Skeletal muscle tissue (tissue), 4 donors: ENCODE data around the gene MOCOS. TPM values are rescaled to one million over a fixed set of nuclear protein-coding genes. Genes with fewer than 3 reads are reported as not detected.

ENCODE experiments used
- H3K27ac ChIP-seq: one replicate; pipeline ENCODE4 v1.7.0; 2013; ENCODE audit warnings: mild to moderate bottlenecking, low read depth, low read length, inconsistent platforms
- H3K27me3 ChIP-seq, 3 donors: one replicate each; pipeline ENCODE4 v1.7.0; 2013; ENCODE audit warnings: low read length in 3 of 3; ENCODE audit not compliant: control insufficient read depth in 3 of 3, insufficient read depth in 3 of 3
- H3K36me3 ChIP-seq, 3 donors: one replicate each; pipeline ENCODE4 v1.7.0; 2013; ENCODE audit warnings: low read length in 3 of 3; ENCODE audit not compliant: control insufficient read depth in 3 of 3, insufficient read depth in 3 of 3
- H3K4me1 ChIP-seq, 3 donors: one replicate each; pipeline ENCODE4 v1.7.0; 2013; ENCODE audit warnings: low read length in 3 of 3, mild to moderate bottlenecking in 3 of 3; ENCODE audit not compliant: control insufficient read depth in 3 of 3, insufficient read depth in 3 of 3
- H3K4me3 ChIP-seq, 3 donors: one replicate each; pipeline ENCODE4 v1.7.0; 2013; ENCODE audit warnings: low read length in 3 of 3
- H3K9ac ChIP-seq, 3 donors: one replicate each; pipeline ENCODE4 v1.7.0; 2013; ENCODE audit warnings: low read length in 3 of 3, mild to moderate bottlenecking in 3 of 3, moderate library complexity in 2 of 3, low read depth in 1 of 3
- H3K9me3 ChIP-seq, 3 donors: one replicate each; pipeline ENCODE4 v1.7.0; 2013; ENCODE audit warnings: low read length in 3 of 3; ENCODE audit not compliant: control insufficient read depth in 3 of 3
- total RNA-seq: library from RNA; depleted of rRNA; stranded (reverse); fragments of >200 nt; gene quantifications from one replicate; pipeline ENCODE4 v1.2.3, GENCODE V29; 2014
- donor health status: Osteomylitis.

MOCOS gene
- 0.52 TPM for total RNA-seq

GRCh38 chr18:36187193-36187825, at the start of gene MOCOS:
TSS of gene MOCOS (plus strand) at chr18:36187497. CDS start at chr18:36187540, 43 bp downstream.
- Histone ChIP-seq H3K4me3 (peak within 1 kb of the TSS; percentile 65 to 84 (median 70)), H3K4me1 (peaks cover 10 to 18% (median 15%) of the 10 kb centered on the region in 3 donors), H3K27me3 (peaks cover 2 to 39% (median 6%) of the 10 kb centered on the region in 3 donors), H3K9me3 (no peaks in the 10 kb centered on the region), H3K27ac (no peak within 1 kb of the TSS), H3K9ac (peak within 1 kb of the TSS; percentile 25 to 81 (median 47)), H3K36me3 (no peaks in the 10 kb centered on the region)

DNA sequence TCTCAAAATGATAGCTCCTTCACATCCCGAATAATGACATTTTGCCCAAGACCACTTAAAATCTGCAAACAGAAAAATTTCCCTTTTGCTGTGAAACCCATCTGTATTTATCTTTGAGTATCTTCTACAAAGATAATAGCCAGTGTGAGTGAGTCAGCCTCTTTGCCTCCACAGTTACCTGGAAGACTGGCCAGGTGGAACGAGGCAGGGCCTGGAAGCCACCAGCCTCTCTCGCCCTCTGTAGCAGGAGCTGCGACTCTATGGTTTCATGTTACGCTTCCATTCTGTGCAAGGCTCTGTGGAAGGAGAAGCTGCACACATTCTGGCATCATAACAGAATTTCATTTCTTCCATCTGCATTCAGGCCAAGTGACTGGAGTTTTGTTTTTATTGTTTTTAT, 48.1 kb upstream of the MOCOS start:
- Histone ChIP-seq H3K9ac (no peak overlapping the region), H3K36me3 (peaks cover 15 to 51% (median 39%) of the 10 kb centered on the region in 3 donors), H3K27me3 (no peaks in the 10 kb centered on the region), H3K9me3 (no peaks in the 10 kb centered on the region), H3K27ac (no peak overlapping the region), H3K4me3 (no peak overlapping the region), H3K4me1 (no peaks in the 10 kb centered on the region)

DNA sequence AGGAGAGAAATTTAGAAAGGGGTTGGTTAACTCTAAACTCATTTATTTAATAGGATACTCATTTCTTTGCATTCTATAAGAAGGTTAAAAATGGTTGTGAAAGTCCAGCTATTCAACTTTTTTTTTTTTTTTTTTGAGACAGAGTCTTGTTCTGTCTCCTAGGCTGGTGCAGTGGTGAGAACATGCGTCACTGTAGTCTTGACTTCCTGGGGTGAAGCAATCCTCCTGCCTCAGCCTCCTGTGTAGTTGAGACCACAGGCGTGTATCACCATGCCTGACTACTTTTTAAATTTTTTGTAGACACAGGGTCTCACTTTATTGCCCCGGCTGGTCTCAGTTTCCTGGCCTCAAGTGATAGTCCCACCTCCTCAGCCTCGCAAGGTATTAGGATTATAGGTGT, 45.7 kb upstream of the MOCOS start:
- no peaks in the 10 kb centered on the region for H3K27me3 ChIP-seq
- no peaks in the 10 kb centered on the region for H3K4me1 ChIP-seq
- H3K4me3 ChIP-seq: no peak overlapping the region
- H3K9ac ChIP-seq: no peak overlapping the region
- H3K9me3 ChIP-seq: no peaks in the 10 kb centered on the region
- H3K36me3 ChIP-seq: peaks cover 22 to 71% (median 53%) of the 10 kb centered on the region in 3 donors
- no peak overlapping the region for H3K27ac ChIP-seq

DNA sequence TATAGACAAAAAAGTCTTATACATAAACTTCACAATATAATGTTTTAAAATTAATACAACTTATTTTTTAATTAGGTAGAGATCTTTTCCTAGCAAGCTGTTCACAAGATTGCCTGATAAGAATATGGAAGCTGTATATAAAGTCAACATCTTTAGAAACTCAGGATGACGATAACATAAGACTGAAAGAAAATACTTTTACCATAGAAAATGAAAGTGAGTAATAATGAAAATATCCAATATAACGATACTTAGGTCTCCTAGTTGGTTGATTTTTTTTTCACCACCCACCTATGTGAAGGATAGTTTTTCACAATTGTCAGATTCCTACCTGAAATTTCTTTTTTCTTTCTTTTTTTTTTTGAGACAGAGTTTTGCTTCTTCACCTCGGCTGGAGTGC, 44.5 kb upstream of the MOCOS start:
- Histone ChIP-seq H3K27me3 (no peaks in the 10 kb centered on the region), H3K9me3 (no peaks in the 10 kb centered on the region), H3K4me1 (no peaks in the 10 kb centered on the region), H3K36me3 (peaks cover 28 to 72% (median 58%) of the 10 kb centered on the region in 3 donors), H3K4me3 (no peak overlapping the region), H3K27ac (no peak overlapping the region), H3K9ac (no peak overlapping the region)

GRCh38 chr18:36143391-36143790, 43.9 kb upstream of the MOCOS start:
- Histone ChIP-seq H3K27ac (no peak overlapping the region), H3K36me3 (peaks cover 26 to 69% (median 58%) of the 10 kb centered on the region in 3 donors), H3K9ac (no peak overlapping the region), H3K9me3 (no peaks in the 10 kb centered on the region), H3K4me3 (no peak overlapping the region), H3K4me1 (no peaks in the 10 kb centered on the region), H3K27me3 (no peaks in the 10 kb centered on the region)

DNA sequence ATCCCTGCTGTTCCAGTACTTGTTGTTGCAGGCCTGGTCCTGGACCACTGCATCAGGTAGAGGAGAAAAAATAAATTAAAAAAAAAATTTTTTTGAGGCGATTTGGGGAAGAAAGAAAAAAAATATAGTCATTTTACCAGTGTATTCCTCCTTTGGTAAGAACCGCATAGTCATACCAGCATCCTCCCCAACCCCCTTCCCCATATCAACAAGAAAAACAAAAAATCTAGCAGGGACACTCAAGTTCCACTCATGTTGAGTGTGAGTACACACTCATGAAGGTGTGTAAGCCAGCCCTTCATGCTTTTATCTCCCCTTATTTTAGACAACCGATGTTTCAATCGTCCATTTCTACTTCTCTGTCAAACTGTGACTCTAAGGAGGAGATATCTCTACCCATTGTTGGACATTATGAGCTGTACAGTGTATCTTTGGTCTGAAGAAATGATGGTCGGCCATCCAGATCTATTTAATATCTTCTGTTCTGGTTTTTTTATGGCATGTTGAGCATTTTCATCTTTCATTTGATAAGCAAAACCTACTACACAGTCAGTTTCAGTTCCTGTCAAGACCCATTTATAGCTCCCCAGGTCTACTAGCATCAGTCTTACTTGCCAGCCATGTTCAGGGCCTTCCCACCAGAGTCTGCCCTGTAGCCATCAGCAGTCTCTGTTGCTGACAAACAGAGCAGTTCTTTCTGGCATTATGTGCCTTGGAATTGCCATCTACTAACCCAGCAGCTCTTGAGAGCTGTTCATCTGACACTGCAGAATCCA, 37.6 kb upstream of the MOCOS start:
- Histone ChIP-seq H3K36me3 (peaks cover 30 to 66% (median 53%) of the 10 kb centered on the region in 3 donors), H3K9ac (no peak overlapping the region), H3K27ac (no peak overlapping the region), H3K9me3 (no peaks in the 10 kb centered on the region), H3K27me3 (no peaks in the 10 kb centered on the region), H3K4me3 (no peak overlapping the region), H3K4me1 (no peaks in the 10 kb centered on the region)

- Histone ChIP-seq H3K9ac (no peak overlapping the region), H3K4me1 (no peaks in the 10 kb centered on the region), H3K4me3 (no peak overlapping the region), H3K9me3 (no peaks in the 10 kb centered on the region), H3K27ac (no peak overlapping the region), H3K27me3 (no peaks in the 10 kb centered on the region), H3K36me3 (peaks cover 21 to 63% (median 53%) of the 10 kb centered on the region in 3 donors)
Observed at GRCh38 chr18:36152781-36153180, 34.5 kb upstream of the MOCOS start.

DNA sequence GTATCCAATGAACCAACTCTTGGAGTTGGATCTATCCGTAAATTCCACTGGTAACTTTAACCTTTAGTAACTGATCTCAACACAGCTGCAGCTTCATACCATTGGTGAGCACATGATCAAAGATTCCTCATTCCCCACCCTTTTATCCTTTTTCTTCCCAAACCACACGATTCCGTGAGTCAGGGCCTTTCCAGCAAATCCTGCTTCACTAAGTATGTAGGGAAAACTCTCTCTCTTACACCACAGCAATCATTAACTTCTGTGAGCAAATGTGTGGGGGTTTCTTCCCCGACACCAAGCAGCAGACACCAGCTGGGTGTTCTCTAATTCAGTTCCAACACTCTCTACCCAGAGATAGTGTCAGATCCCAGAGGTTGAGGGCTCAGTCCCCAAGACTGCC, 34.1 kb upstream of the MOCOS start:
- H3K36me3 ChIP-seq: peaks cover 20 to 64% (median 54%) of the 10 kb centered on the region in 3 donors
- no peak overlapping the region for H3K4me3 ChIP-seq
- H3K27me3 ChIP-seq: no peaks in the 10 kb centered on the region
- H3K9me3 ChIP-seq: no peaks in the 10 kb centered on the region
- H3K4me1 ChIP-seq: no peaks in the 10 kb centered on the region
- H3K27ac ChIP-seq: no peak overlapping the region
- no peak overlapping the region for H3K9ac ChIP-seq

DNA sequence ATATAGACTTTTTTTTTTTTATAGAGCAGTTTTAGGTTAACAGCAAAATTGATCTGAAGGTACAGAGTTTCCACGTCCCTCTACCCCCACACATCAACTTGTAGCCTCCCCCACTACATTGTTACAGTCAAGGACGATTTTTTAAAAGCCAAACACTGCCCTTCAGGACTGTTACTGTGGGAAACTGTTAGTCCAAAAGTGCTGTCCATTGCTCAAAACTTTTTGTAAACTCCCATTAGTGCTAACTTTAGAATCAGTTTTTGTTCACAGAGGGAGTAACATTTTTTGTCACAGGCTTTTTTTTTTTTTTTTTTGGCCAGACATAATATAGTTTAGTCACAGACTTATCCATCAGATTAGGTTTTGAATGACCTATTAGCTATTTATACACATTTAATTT, 33.5 kb upstream of the MOCOS start:
- no peak overlapping the region for H3K9ac ChIP-seq
- no peaks in the 10 kb centered on the region for H3K9me3 ChIP-seq
- H3K36me3 ChIP-seq: peaks cover 18 to 64% (median 55%) of the 10 kb centered on the region in 3 donors
- H3K4me3 ChIP-seq: no peak overlapping the region
- no peaks in the 10 kb centered on the region for H3K27me3 ChIP-seq
- H3K27ac ChIP-seq: no peak overlapping the region
- H3K4me1 ChIP-seq: no peaks in the 10 kb centered on the region
